Aorta (tissue), 5 donors: Measurements from ENCODE around the gene RINL. TPM values are rescaled to one million over a fixed set of nuclear protein-coding genes. Genes with fewer than 3 reads are reported as not detected.
"Not testable (repeated sequence)": the region's sequence is repeated elsewhere in the genome, so short reads cannot be mapped to it uniquely, and the experiment has no call there.

ENCODE experiments used
- ATAC-seq: fragments of 200-7000 bp; cut with Tn5 transposase; one replicate; pipeline ENCODE4 v1.9.1; 2022; ENCODE audit warnings: moderate library complexity; ENCODE audit not compliant: low FRiP score
- DNase-seq, 2 donors: peaks; one replicate each; pipeline ENCODE4 v3.0.0-alpha.2; 2020
- H3K27ac ChIP-seq, 2 donors: one replicate each; pipeline ENCODE4 v1.5.1; 2013; ENCODE audit warnings: low read length in 2 of 2, mild to moderate bottlenecking in 2 of 2, moderate library complexity in 2 of 2, control low read depth in 1 of 2, inconsistent platforms in 1 of 2, low read depth in 1 of 2
- H3K27me3 ChIP-seq, 2 donors: one replicate each; pipeline ENCODE4 v1.6.1; 2013; ENCODE audit warnings: control low read depth in 1 of 2, low read length in 1 of 2, mild to moderate bottlenecking in 1 of 2, moderate library complexity in 1 of 2; ENCODE audit not compliant: insufficient read depth in 2 of 2, control insufficient read depth in 1 of 2
- H3K36me3 ChIP-seq, 2 donors: one replicate each; pipeline ENCODE4 v1.6.1; 2013; ENCODE audit warnings: control low read depth in 1 of 2, low read length in 1 of 2, mild to moderate bottlenecking in 1 of 2; ENCODE audit not compliant: insufficient read depth in 2 of 2, control insufficient read depth in 1 of 2
- H3K4me1 ChIP-seq, 2 donors: one replicate each; pipeline ENCODE4 v1.6.1; 2013; ENCODE audit warnings: low read length in 2 of 2, control low read depth in 1 of 2, mild to moderate bottlenecking in 1 of 2, moderate library complexity in 1 of 2; ENCODE audit not compliant: insufficient read depth in 2 of 2, control insufficient read depth in 1 of 2
- H3K4me3 ChIP-seq, 2 donors: one replicate each; pipeline ENCODE4 v1.5.1; 2013; ENCODE audit warnings: low read length in 2 of 2, control low read depth in 1 of 2, mild to moderate bottlenecking in 1 of 2
- H3K9me3 ChIP-seq: one replicate; pipeline ENCODE4 v1.6.1; 2013; ENCODE audit warnings: mild to moderate bottlenecking, low read length; ENCODE audit not compliant: control insufficient read depth
- WGBS, 2 donors: extraction: QIAGEN DNeasy Blood & Tissue Kit; methylation state at CpG; one replicate each; pipeline ENCODE4 v1.1.7; 2013; 5-methylcytosine and 5-hydroxymethylcytosine counted together
- intact Hi-C, 2 donors: fragments of 100-400 bp; cut with DNase I; formaldehyde crosslinking; loops; one replicate each; pipeline versions ENCODE4 v1.14.2 to v1.15.0; 2022
- polyA plus RNA-seq, 2 donors: library from polyadenylated mRNA; stranded (reverse); fragments of 200-250 nt; gene quantifications; one replicate each; pipeline ENCODE4 v1.2.3, GENCODE V29; 2013
- total RNA-seq, 2 donors: library from RNA; stranded (reverse); fragmentation: NEBNext Ultra II Directional; extraction: Animal tissue kit (Norgen Biotek cat#: 25700); gene quantifications; one replicate each; pipeline ENCODE4 v1.2.1, GENCODE V29; 2021
- donor health status: healthy with polysubstance abuse.
- donor health status: Bipolar disorder and iron deficiency.
- donor health status: DM: no; HTN: no; CAD: no.
- donor health status: DM: no; HTN: no; CAD: no.
- donor health status: DM: yes; HTN: yes; CAD: no.

Gene RINL
- total and polyA plus RNA-seq, 4 donors: 1.8 to 5.7 (median 4.4) TPM

GRCh38 chr19:38883286-38883685 is 5.2 kb upstream of the RINL start:
- Histone ChIP-seq H3K27ac (no peak overlapping the region), H3K4me1 (no peaks in the 10 kb centered on the region), H3K4me3 (no peak overlapping the region), H3K9me3 (no peaks in the 10 kb centered on the region), H3K36me3 (no peaks in the 10 kb centered on the region), H3K27me3 (no peaks in the 10 kb centered on the region)
- DNase-seq (no peak), ATAC-seq (no peak)
- intact Hi-C loops: loop anchor here in 1 of 2 donors (10.0 kb wide), 1 partner anchor 478 kb away; the partner anchor contains the start of gene FAM98C
- WGBS, 2 donors: 93 to 94% methylated on average over 9 of the region's 9 CpGs

- H3K27me3 ChIP-seq: no peaks in the 10 kb centered on the region
- DNase-seq (no peak), ATAC-seq (no peak)
- no peaks in the 10 kb centered on the region for H3K36me3 ChIP-seq
- no peaks in the 10 kb centered on the region for H3K9me3 ChIP-seq
- WGBS, 2 donors: 90 to 92% methylated on average over 19 of the region's 19 CpGs
- H3K4me1 ChIP-seq: no peaks in the 10 kb centered on the region
- intact Hi-C loops: loop anchor here in 1 of 2 donors (10.0 kb wide), 1 partner anchor 476 kb away; the partner anchor contains the start of gene FAM98C
- H3K27ac ChIP-seq: no peak overlapping the region
- H3K4me3 ChIP-seq: no peak overlapping the region
Observed at GRCh38 chr19:38880882-38881609, 3.0 kb upstream of the RINL start.

GRCh38 chr19:38880076-38880881 is 2.2 kb upstream of the RINL start:
- no peaks in the 10 kb centered on the region for H3K36me3 ChIP-seq
- no peaks in the 10 kb centered on the region for H3K4me1 ChIP-seq
- 92% methylated on average over 17 to 19 of the region's 19 CpGs for WGBS, 2 donors
- H3K27me3 ChIP-seq: no peaks in the 10 kb centered on the region
- no peak overlapping the region for H3K27ac ChIP-seq
- DNase-seq: no peak
- intact Hi-C loops: loop anchor here in 1 of 2 donors (10.0 kb wide), 1 partner anchor 475 kb away; the partner anchor contains the start of gene FAM98C
- no peaks in the 10 kb centered on the region for H3K9me3 ChIP-seq
- H3K4me3 ChIP-seq: no peak overlapping the region
- ATAC-seq: no peak

GRCh38 chr19:38879400-38879751 is 1.3 kb upstream of the RINL start:
- 85 to 87% methylated on average over 11 of the region's 11 CpGs for WGBS, 2 donors
- no peaks in the 10 kb centered on the region for H3K36me3 ChIP-seq
- intact Hi-C loops: loop anchor here (10.0 kb wide), 3 partner anchors 115 to 365 kb away; no protein-coding TSS in a partner anchor

GRCh38 chr19:38878575-38879399 is 712 bp upstream of the RINL start:
- intact Hi-C loops: loop anchor here (10.0 kb wide), 3 partner anchors 114 to 364 kb away; no protein-coding TSS in a partner anchor
- Histone ChIP-seq H3K27ac (no peak overlapping the region), H3K4me1 (no peaks in the 10 kb centered on the region), H3K4me3 (no peak overlapping the region), H3K36me3 (no peaks in the 10 kb centered on the region), H3K27me3 (no peaks in the 10 kb centered on the region), H3K9me3 (no peaks in the 10 kb centered on the region)
- ATAC-seq (no peak), DNase-seq (no peak)
- WGBS, 2 donors: 75 to 81% methylated on average over 16 of the region's 16 CpGs

More at GRCh38 chr19:38879400-38879751, 1.3 kb upstream of the RINL start:
- DNase-seq: no peak
- no peaks in the 10 kb centered on the region for H3K4me1 ChIP-seq
- no peak for ATAC-seq
- no peak overlapping the region for H3K4me3 ChIP-seq
- H3K9me3 ChIP-seq: no peaks in the 10 kb centered on the region
- H3K27ac ChIP-seq: no peak overlapping the region
- no peaks in the 10 kb centered on the region for H3K27me3 ChIP-seq

- Histone ChIP-seq H3K9me3 (no peaks in the 10 kb centered on the region), H3K4me1 (no peaks in the 10 kb centered on the region), H3K4me3 (no peak overlapping the region), H3K27ac (no peak overlapping the region), H3K36me3 (no peaks in the 10 kb centered on the region), H3K27me3 (no peaks in the 10 kb centered on the region)
- 80 to 83% methylated on average over 6 of the region's 6 CpGs for WGBS, 2 donors
- no peak for DNase-seq
- no peak for ATAC-seq
- intact Hi-C loops: loop anchor here (10.0 kb wide), 3 partner anchors 111 to 361 kb away; no protein-coding TSS in a partner anchor
Observed at GRCh38 chr19:38875656-38876395, 2.2 kb downstream of the RINL start.

GRCh38 chr19:38873400-38873799 is 4.7 kb downstream of the RINL start:
- not testable (repeated sequence) for H3K4me3 ChIP-seq, DNase-seq, H3K27ac ChIP-seq, H3K4me1 ChIP-seq, H3K9me3 ChIP-seq, H3K36me3 ChIP-seq, H3K27me3 ChIP-seq, ATAC-seq
- WGBS, 2 donors: 84 to 89% methylated on average over 10 of the region's 10 CpGs
- intact Hi-C loops: loop anchor here (10.0 kb wide), 3 partner anchors 109 to 359 kb away; no protein-coding TSS in a partner anchor

- DNase-seq (no peak), ATAC-seq (no peak)
- Histone ChIP-seq H3K27me3 (no peaks in the 10 kb centered on the region), H3K4me1 (no peaks in the 10 kb centered on the region), H3K27ac (no peak overlapping the region), H3K36me3 (no peaks in the 10 kb centered on the region), H3K4me3 (no peak overlapping the region), H3K9me3 (no peaks in the 10 kb centered on the region)
- whole genome bisulfite sequencing, 2 donors: 96 to 97% methylated on average over 19 of the region's 19 CpGs
- intact Hi-C loops: loop anchor here (10.0 kb wide), 3 partner anchors 106 to 356 kb away; no protein-coding TSS in a partner anchor
Observed at GRCh38 chr19:38870612-38871011, 7.5 kb downstream of the RINL start.
